ENCODE results near the gene RANBP3L. TPM values are rescaled to one million over a fixed set of nuclear protein-coding genes. Genes with fewer than 3 reads are reported as not detected.
A peak's percentile ranks its signal among the peaks of the same experiment; 100 is the strongest.
"Not testable (repeated sequence)": the region's sequence is repeated elsewhere in the genome, so short reads cannot be mapped to it uniquely, and the experiment has no call there.

Gene RANBP3L, protein sequence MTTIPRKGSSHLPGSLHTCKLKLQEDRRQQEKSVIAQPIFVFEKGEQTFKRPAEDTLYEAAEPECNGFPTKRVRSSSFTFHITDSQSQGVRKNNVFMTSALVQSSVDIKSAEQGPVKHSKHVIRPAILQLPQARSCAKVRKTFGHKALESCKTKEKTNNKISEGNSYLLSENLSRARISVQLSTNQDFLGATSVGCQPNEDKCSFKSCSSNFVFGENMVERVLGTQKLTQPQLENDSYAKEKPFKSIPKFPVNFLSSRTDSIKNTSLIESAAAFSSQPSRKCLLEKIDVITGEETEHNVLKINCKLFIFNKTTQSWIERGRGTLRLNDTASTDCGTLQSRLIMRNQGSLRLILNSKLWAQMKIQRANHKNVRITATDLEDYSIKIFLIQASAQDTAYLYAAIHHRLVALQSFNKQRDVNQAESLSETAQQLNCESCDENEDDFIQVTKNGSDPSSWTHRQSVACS
- total RNA-seq: not detected
- not detected for total RNA-seq (2013)
- 0 to 0.16 (median 0) reads per million in 29 experiments for total RNA-seq

DNA sequence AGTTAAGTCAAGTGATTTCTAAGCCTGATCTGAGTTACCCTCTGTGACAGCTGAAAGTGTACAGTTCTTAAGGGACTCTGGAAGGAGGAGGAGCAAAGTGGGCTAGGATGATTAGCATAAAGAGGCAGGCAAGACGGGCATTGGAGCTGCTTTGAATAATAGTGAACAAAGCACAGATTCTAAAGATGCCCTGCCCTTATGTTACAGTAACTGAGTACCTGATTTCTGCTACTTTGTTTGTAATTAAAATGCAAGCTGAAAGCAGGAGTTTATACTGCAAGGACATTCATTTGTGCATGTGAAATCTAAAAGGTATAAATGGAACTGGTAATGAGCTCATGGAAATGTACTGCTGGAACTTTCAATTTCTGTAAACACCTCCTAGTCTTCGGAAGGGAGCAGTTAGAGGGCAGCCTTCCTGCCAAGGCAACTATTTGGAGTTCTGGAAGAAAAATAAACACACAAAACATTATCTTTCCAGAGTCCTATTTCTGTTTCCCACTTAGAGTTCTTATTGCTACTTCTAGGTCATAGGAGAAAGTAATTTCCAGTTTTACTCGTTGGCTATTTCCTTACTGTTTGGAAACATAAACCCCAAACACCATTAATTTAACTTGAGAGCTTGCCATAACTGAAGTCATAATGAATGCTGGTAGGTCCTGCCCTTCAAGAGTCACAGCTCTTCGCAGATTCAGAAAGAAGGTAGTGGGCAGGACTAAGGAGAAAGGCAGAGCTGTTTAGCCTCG is at the start of gene RANBP3L:
Gene RANBP3L (minus strand): TSS at position 45 of the 746 bp plus-strand sequence. CDS start 486 bp downstream, outside the sequence.
- peak in 1 of 35 experiments; percentile 1 for DNase-seq
- no peaks in the 10 kb centered on the region for H3K9me3 Mint-ChIP-seq
- no peaks in the 10 kb centered on the region for H3K36me3 Mint-ChIP-seq
- Histone ChIP-seq H3K27me3 (replicated peaks in 1 of 2; ENCODE audit: control insufficient read depth in 2 of 2, extremely low read depth in 1 of 2, insufficient read depth in 2 of 2, low read length in 1 of 2) (peaks cover 0 to 4% of the 10 kb centered on the region in 2 experiments), H3K4me3 (ENCODE audit: control insufficient read depth in 1 of 2, extremely low read depth in 1 of 2, low read length in 1 of 2) (no peak within 1 kb of the TSS), H3K36me3 (ENCODE audit: control insufficient read depth in 2 of 2, extremely low read depth in 1 of 2, insufficient read depth in 1 of 2, low read length in 1 of 2) (no peaks in the 10 kb centered on the region), H3K27ac (ENCODE audit: low read length) (no peak within 1 kb of the TSS), H3K9me3 (no peaks in the 10 kb centered on the region), H3K4me1 (ENCODE audit: control insufficient read depth in 1 of 2, extremely low read depth in 1 of 2, insufficient read depth in 2 of 2, low read length in 2 of 2) (no peaks in the 10 kb centered on the region)
- ATAC-seq (replicated peaks in 1 of 4): peak in 1 of 4 experiments; percentile 72
- ChIA-PET CTCF (no interaction called here), POLR2A (interaction anchor here in 1 of 2 donors (0.6 kb wide), 1 partner anchor 74 kb away, joined by 3 read pairs; no protein-coding TSS in a partner anchor)
- H3K27ac Mint-ChIP-seq: no peak within 1 kb of the TSS
- no CpG with 5 or more reads among the region's 5 CpGs for WGBS (ENCODE audit: insufficient coverage)
- peaks cover 7 to 14% (median 8%) of the 10 kb centered on the region in 3 donors for H3K4me1 Mint-ChIP-seq
- peaks cover 13 to 14% of the 10 kb centered on the region in 2 donors for H3K27me3 Mint-ChIP-seq
- H3K4me3 Mint-ChIP-seq: peak within 1 kb of the TSS in 1 of 3 donors; percentile 7

GRCh38 chr5:36346896-36347690 is 45.4 kb upstream of the RANBP3L start:
- CTCF ChIA-PET: no interaction called here
- DNase-seq (no peak), ATAC-seq (replicated peaks in 1 of 4) (no peak)
- POLR2A ChIA-PET: no interaction called here
- H3K36me3 Mint-ChIP-seq: no peaks in the 10 kb centered on the region
- H3K4me3 Mint-ChIP-seq: no peak overlapping the region
- H3K9me3 ChIP-seq: no peaks in the 10 kb centered on the region
- no peak overlapping the region for H3K27ac ChIP-seq (ENCODE audit: low read length)
- H3K9me3 Mint-ChIP-seq: no peaks in the 10 kb centered on the region
- no peaks in the 10 kb centered on the region for H3K4me1 ChIP-seq (ENCODE audit: control insufficient read depth in 1 of 2, extremely low read depth in 1 of 2, insufficient read depth in 2 of 2, low read length in 2 of 2)
- no CpG with 5 or more reads among the region's 5 CpGs for WGBS (ENCODE audit: insufficient coverage)
- no peaks in the 10 kb centered on the region for H3K27me3 ChIP-seq (replicated peaks in 1 of 2; ENCODE audit: control insufficient read depth in 2 of 2, extremely low read depth in 1 of 2, insufficient read depth in 2 of 2, low read length in 1 of 2)
- H3K27me3 Mint-ChIP-seq: peaks cover 2 to 3% of the 10 kb centered on the region in 2 donors
- H3K27ac Mint-ChIP-seq: no peak overlapping the region
- H3K4me1 Mint-ChIP-seq: no peaks in the 10 kb centered on the region
- H3K4me3 ChIP-seq (ENCODE audit: control insufficient read depth in 1 of 2, extremely low read depth in 1 of 2, low read length in 1 of 2): no peak overlapping the region
- no peaks in the 10 kb centered on the region for H3K36me3 ChIP-seq (ENCODE audit: control insufficient read depth in 2 of 2, extremely low read depth in 1 of 2, insufficient read depth in 1 of 2, low read length in 1 of 2)

DNA sequence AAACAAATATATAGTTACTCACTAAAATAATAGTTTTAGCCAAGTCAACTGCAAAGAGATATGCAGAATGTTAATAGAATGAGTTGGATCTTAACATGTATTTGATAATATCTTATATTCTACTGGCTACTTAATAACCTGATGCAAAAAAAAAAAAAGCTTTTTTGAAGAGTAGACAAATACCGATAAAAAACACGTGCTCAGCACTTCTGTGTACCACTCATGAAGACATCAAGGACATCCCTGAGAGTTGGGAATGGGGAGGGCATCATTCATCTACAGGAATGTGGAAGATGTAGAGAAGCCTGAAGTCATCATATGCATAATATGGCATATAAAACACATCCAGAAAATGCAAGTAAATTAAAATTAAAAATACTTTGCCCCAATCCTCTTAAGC is 43.2 kb upstream of the RANBP3L start:
- WGBS (ENCODE audit: insufficient coverage): no CpG with 5 or more reads among the region's 2 CpGs
- no peaks in the 10 kb centered on the region for H3K4me1 ChIP-seq (ENCODE audit: control insufficient read depth in 1 of 2, extremely low read depth in 1 of 2, insufficient read depth in 2 of 2, low read length in 2 of 2)
- DNase-seq (no peak), ATAC-seq (replicated peaks in 1 of 4) (no peak)
- Mint-ChIP-seq H3K9me3 (peaks cover 0 to 4% (median 0%) of the 10 kb centered on the region in 3 donors), H3K27me3 (peaks cover 8% of the 10 kb centered on the region in 2 donors), H3K36me3 (no peaks in the 10 kb centered on the region), H3K4me3 (no peak overlapping the region), H3K4me1 (no peaks in the 10 kb centered on the region), H3K27ac (no peak overlapping the region)
- no peaks in the 10 kb centered on the region for H3K36me3 ChIP-seq (ENCODE audit: control insufficient read depth in 2 of 2, extremely low read depth in 1 of 2, insufficient read depth in 1 of 2, low read length in 1 of 2)
- H3K27me3 ChIP-seq (replicated peaks in 1 of 2; ENCODE audit: control insufficient read depth in 2 of 2, extremely low read depth in 1 of 2, insufficient read depth in 2 of 2, low read length in 1 of 2): no peaks in the 10 kb centered on the region
- no peaks in the 10 kb centered on the region for H3K9me3 ChIP-seq
- H3K27ac ChIP-seq (ENCODE audit: low read length): no peak overlapping the region
- CTCF ChIA-PET: interaction anchor here in 1 of 2 donors (0.5 kb wide), 1 partner anchor 63 kb away, joined by 3 read pairs; no protein-coding TSS in a partner anchor
- no peak overlapping the region for H3K4me3 ChIP-seq (ENCODE audit: control insufficient read depth in 1 of 2, extremely low read depth in 1 of 2, low read length in 1 of 2)
- POLR2A ChIA-PET: no interaction called here

GRCh38 chr5:36341720-36342119 is 40.0 kb upstream of the RANBP3L start:
- H3K4me1 ChIP-seq (ENCODE audit: control insufficient read depth in 1 of 2, extremely low read depth in 1 of 2, insufficient read depth in 2 of 2, low read length in 2 of 2); ATAC-seq (replicated peaks in 1 of 4); H3K27ac Mint-ChIP-seq; H3K9me3 ChIP-seq; DNase-seq; H3K4me1 Mint-ChIP-seq; CTCF ChIA-PET; H3K27ac ChIP-seq (ENCODE audit: low read length); H3K9me3 Mint-ChIP-seq; POLR2A ChIA-PET; H3K36me3 ChIP-seq (ENCODE audit: control insufficient read depth in 2 of 2, extremely low read depth in 1 of 2, insufficient read depth in 1 of 2, low read length in 1 of 2); H3K36me3 Mint-ChIP-seq; H3K4me3 Mint-ChIP-seq; H3K4me3 ChIP-seq (ENCODE audit: control insufficient read depth in 1 of 2, extremely low read depth in 1 of 2, low read length in 1 of 2); H3K27me3 ChIP-seq (replicated peaks in 1 of 2; ENCODE audit: control insufficient read depth in 2 of 2, extremely low read depth in 1 of 2, insufficient read depth in 2 of 2, low read length in 1 of 2): not testable (repeated sequence)
- H3K27me3 Mint-ChIP-seq: peaks cover 14 to 17% of the 10 kb centered on the region in 2 donors
- WGBS (ENCODE audit: insufficient coverage): no CpG with 5 or more reads among the region's 4 CpGs

DNA sequence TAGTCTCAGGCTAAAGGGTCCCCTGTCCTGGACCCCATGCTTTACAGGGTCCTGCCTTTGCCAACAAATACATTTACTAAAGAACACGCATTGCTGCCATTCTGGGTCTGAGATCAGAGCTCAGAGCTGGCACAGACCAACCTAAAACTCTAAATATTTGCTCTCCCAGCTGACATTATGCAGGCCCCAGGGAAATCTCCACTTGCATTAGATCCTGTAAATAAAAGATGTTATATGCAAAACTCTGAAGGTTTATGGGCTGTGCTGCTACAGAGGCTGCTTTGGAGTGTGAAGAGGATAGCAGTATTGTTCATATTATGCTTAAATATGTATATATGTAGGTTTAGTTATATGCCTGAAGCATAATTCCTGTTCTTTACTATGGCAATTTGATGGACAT is 35.9 kb upstream of the RANBP3L start:
- no peak overlapping the region for H3K27ac Mint-ChIP-seq
- ChIA-PET CTCF (no interaction called here), POLR2A (no interaction called here)
- Histone ChIP-seq H3K9me3 (no peaks in the 10 kb centered on the region), H3K4me1 (ENCODE audit: control insufficient read depth in 1 of 2, extremely low read depth in 1 of 2, insufficient read depth in 2 of 2, low read length in 2 of 2) (no peaks in the 10 kb centered on the region), H3K4me3 (ENCODE audit: control insufficient read depth in 1 of 2, extremely low read depth in 1 of 2, low read length in 1 of 2) (no peak overlapping the region), H3K36me3 (ENCODE audit: control insufficient read depth in 2 of 2, extremely low read depth in 1 of 2, insufficient read depth in 1 of 2, low read length in 1 of 2) (no peaks in the 10 kb centered on the region), H3K27me3 (replicated peaks in 1 of 2; ENCODE audit: control insufficient read depth in 2 of 2, extremely low read depth in 1 of 2, insufficient read depth in 2 of 2, low read length in 1 of 2) (peaks cover 0 to 12% of the 10 kb centered on the region in 2 experiments), H3K27ac (ENCODE audit: low read length) (no peak overlapping the region)
- no peak for DNase-seq
- peaks cover 17 to 19% of the 10 kb centered on the region in 2 donors for H3K27me3 Mint-ChIP-seq
- no peaks in the 10 kb centered on the region for H3K4me1 Mint-ChIP-seq
- peaks cover 0 to 4% (median 0%) of the 10 kb centered on the region in 3 donors for H3K9me3 Mint-ChIP-seq
- WGBS (ENCODE audit: insufficient coverage): 80% methylated on average over 1 of the region's 1 CpG
- no peak overlapping the region for H3K4me3 Mint-ChIP-seq
- H3K36me3 Mint-ChIP-seq: no peaks in the 10 kb centered on the region
- ATAC-seq (replicated peaks in 1 of 4): no peak

DNA sequence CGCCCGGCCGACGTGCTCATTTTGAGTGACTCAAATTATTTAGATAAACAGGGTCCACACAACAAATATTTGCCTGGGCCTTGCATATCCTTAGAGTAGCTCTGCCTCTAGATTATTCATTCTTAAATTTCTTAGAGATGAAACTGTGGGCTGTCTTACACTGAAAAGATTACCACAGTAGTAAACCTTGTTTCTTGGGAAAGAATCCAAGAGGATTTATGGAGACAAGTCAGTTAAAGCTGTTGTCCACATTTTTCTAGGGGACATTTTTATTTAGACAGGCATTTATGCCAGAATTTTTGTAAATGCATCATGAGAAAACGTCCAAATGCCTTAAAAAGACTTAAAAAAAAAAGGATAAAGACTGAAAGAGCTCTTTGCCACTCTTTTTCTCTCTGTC is 32.6 kb upstream of the RANBP3L start:
- no CpG with 5 or more reads among the region's 5 CpGs for WGBS (ENCODE audit: insufficient coverage)
- no peak overlapping the region for H3K4me3 ChIP-seq (ENCODE audit: control insufficient read depth in 1 of 2, extremely low read depth in 1 of 2, low read length in 1 of 2)
- H3K27me3 ChIP-seq (replicated peaks in 1 of 2; ENCODE audit: control insufficient read depth in 2 of 2, extremely low read depth in 1 of 2, insufficient read depth in 2 of 2, low read length in 1 of 2): peaks cover 0 to 12% of the 10 kb centered on the region in 2 experiments
- no peaks in the 10 kb centered on the region for H3K4me1 ChIP-seq (ENCODE audit: control insufficient read depth in 1 of 2, extremely low read depth in 1 of 2, insufficient read depth in 2 of 2, low read length in 2 of 2)
- Mint-ChIP-seq H3K4me1 (no peaks in the 10 kb centered on the region), H3K9me3 (no peaks in the 10 kb centered on the region), H3K27ac (no peak overlapping the region), H3K27me3 (peaks cover 7 to 10% of the 10 kb centered on the region in 2 donors), H3K36me3 (no peaks in the 10 kb centered on the region), H3K4me3 (no peak overlapping the region)
- H3K27ac ChIP-seq (ENCODE audit: low read length): no peak overlapping the region
- DNase-seq (no peak), ATAC-seq (replicated peaks in 1 of 4) (no peak)
- H3K36me3 ChIP-seq (ENCODE audit: control insufficient read depth in 2 of 2, extremely low read depth in 1 of 2, insufficient read depth in 1 of 2, low read length in 1 of 2): no peaks in the 10 kb centered on the region
- no peaks in the 10 kb centered on the region for H3K9me3 ChIP-seq
- POLR2A ChIA-PET: no interaction called here
- CTCF ChIA-PET: no interaction called here

All from T-cell (primary cell).